SIG-M5 treated with dmso at 0.1 percent for 504 hours (cell line): ENCODE measurements around the gene ZNF564.
A peak's percentile ranks its signal among the peaks of the same experiment; 100 is the strongest.
"Not testable (repeated sequence)": the region's sequence is repeated elsewhere in the genome, so short reads cannot be mapped to it uniquely, and the experiment has no call there.

ENCODE experiments used
- DNase-seq: peaks from one replicate; lab custom pipeline; 2025; ENCODE audit not compliant: unreplicated experiment; lab: John Stamatoyannopoulos, UW

The ZNF564 gene

DNA sequence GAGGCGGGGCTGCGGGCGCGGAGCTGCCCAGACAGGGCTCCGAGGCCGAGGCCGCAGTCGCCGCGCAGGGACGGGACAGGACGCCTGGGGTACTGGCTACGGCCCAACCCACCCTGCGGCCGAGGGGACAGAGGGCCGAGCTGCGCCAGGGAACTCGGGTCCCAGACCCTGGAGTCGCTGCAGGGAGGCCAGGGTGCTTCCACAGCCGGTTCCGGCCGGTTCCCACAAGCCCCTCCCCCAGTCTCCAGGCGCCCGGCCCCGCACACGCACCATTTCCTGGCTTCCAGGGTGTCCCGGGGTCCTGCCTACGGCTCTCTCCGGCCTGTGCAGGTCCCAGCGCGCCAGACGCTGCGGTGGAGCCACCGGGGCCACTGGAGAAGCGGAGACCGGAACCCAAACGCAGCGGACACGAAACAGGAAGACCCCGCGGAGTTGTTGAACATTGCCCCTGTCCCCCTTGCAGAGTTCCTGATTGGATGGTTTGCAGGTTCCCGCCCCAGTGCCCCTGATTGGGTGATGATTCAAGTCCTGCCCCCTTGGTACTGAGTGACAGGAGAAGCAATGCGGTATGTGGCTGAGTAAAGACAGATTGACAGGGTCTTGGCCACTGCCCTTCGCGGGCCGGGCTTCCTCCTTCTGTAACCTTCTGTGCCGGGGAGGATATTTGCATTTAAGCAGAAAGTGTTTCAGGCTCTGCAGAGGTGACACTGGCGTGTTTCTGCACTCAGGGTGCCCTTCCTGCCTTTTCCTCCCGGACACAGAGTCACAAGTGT lies at the start of gene ZNF564:
ZNF564 (minus strand) TSS at position 423 of the 773 bp plus-strand sequence; CDS start at position 273, 150 bp downstream.
- DNase-seq, result peak; percentile 99

DNA sequence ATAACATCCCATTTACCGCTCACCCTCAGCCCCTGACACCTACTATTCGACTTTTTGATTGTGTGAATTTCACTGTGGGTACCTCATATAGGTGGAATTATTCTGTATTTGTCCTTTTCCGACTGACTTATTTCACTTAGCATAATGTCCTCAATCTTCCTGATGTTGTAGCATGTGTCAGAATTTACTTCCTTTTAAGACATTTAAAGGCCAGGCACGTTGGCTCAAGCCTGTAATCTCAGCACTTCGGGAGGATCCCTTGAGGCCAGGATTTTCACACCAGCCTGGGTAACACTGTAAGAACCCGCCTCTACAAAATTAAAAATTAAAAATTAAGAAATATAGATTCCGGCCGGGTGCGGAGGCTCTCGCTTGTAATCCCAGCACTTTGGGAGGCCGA lies 46.3 kb upstream of the ZNF564 start:
- DNase-seq, result no peak

DNA sequence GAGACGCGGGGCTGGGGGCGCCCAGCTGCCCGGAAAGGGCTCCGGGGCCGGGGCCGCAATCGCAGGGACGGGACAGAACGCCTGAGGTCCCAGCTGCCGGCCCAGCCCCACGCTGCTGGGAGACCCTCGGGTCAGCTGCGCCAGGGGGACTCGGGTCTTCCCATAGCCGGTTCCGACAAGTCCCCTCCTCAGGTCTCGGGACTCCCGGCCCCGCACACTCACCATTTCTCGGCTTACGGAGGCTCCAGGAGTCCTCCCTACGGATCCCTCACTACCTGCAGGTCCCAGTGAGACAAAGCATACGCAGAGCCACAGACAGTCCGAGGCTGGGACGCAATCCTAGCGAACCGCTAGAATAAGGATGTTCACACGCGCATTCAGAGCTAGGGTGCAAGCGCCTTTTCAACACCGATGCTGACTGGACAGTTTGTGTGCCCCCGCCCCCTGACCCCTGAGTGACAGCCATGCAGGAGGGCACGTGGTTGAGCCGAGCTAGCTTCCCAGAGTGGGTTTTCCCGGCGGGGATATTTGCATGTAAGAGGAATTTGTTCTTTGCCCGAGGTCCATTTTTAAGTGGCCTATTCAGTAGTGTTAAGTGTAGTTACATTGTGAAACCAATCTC lies 45.8 kb upstream of the ZNF564 start:
- DNase-seq, result no peak

DNA sequence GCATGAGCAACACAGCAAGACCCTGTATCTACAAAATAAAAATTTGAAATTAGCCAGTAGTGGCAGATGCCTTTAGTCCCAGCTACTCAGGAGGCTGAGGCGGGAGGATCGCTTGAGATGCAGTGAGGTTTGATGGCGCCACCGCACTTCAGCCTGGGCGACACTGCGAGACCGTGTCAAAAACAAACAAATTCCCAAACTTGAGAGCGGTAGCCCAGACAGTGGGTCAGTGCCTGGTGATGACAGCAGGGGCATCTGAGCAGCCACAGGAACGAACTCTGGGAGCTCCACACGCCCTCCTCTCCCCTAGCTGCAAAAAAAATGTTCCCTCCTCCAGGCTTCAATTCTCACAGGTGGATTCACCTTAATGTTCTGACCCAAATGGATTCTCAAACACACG lies 45.2 kb upstream of the ZNF564 start:
- no peak for DNase-seq

DNA sequence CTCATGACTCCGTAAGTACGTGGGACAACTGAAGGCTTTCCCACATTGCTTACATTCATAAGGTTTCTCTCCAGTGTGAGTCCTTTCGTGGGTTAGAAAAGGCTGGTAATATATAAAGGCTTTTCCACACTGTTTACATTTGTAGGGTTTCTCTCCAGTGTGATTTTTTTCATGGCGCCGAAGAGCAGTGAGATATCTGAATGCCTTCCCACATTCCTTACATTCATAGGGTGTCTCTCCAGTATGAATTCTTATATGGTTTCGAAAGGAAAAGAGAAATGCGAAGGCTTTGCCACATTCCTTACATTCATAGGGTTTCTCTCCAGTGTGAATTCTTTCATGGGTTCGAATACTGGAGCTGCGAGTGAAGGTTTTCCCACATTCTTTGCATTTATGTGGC lies 29.8 kb upstream of the ZNF564 start:
- no peak for DNase-seq

DNA sequence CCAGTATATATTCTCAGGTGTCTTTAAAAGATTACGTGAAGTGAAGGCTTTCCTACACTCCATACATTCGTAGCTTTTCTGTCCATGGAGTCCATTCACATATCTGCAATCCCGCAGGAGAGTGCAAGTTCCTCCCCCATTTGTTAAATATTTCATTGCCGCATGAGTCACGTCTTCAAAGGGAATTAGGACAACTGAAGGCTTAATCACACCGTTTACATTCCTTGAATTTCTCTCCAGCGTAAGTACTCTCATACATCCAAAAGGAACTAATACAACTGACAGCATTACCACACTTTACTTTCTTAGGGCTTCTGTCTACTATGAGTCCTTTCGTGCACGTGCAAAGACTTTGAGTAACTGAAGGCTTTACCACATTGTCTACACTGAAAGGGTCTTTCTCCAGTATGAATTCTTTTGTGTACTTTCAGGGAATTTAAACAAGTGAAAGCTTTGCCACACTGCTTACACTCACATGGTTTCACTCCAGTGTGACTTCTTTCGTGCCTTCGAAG lies 29.0 kb upstream of the ZNF564 start:
- no peak for DNase-seq

DNA sequence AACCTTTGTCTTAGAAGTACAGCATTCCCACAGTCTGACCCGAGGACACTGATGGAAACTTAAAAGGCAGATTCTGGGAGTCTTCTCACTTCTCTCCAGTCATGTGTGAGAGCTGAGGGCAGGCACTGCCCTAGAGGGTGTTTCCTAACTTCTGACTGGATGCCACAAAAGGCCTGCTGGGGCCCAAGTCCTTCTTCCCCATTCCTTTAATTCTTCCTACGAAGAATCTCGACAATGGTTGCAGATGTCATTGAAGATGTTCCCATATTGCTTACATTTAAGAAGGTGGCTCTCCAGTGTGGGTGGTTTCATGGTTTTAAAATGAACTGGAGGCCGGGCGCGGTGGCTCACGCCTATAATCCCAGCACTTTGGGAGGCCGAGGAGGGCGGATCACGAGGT lies 27.4 kb upstream of the ZNF564 start:
- no peak for DNase-seq

DNA sequence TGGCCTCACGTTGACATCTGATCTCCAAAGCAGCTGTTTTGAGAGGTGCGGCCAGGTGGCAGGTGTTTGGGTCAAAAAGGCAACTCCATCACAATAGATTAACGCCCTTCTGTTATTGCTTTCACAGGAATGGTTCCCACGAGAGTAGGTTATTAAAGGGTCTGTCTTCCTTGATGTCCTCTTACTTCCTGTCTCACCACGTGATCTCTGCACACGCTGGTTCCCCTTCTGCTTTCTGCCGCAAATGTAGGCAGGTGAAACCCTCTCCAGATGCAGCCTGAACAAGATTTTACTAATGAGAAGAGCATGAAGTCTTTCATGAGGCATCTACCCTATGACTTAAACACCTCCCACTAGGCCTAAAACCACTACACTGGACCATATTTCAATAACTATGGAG lies 22.8 kb upstream of the ZNF564 start:
- DNase-seq, result no peak

DNA sequence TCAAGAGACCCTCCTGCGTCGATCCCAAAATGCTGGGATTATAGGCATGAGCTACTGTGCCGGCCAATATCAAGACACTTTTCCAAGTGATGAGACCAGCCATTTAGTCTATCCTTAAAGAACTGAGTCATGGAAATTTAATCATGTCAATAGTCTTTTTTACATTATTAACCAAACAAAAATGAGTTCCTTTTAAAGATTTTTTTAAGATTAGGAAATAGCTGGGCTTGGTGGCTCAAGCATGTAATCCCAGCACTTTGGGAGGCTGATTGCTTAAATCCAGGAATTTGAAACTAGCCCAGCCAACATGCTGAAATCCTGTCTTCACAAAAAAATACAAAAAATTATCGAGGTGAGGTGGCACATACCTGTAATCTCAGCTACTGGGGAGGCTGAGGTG lies 16.7 kb upstream of the ZNF564 start:
- DNase-seq, result no peak

DNA sequence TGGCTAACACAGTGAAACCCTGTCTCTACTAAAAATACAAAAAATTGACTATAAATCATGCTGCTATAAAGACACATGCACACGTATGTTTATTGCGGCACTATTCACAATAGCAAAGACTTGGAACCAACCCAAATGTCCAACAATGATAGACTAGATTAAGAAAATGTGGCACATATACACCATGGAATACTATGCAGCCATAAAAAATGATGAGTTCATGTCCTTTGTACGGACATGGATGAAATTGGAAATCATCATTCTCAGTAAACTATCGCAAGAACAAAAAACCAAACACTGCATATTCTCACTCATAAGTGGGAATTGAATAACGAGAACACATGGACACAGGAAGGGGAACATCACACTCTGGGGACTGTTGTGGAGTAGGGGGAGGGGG lies 15.1 kb upstream of the ZNF564 start:
- DNase-seq, result not testable (repeated sequence)

DNA sequence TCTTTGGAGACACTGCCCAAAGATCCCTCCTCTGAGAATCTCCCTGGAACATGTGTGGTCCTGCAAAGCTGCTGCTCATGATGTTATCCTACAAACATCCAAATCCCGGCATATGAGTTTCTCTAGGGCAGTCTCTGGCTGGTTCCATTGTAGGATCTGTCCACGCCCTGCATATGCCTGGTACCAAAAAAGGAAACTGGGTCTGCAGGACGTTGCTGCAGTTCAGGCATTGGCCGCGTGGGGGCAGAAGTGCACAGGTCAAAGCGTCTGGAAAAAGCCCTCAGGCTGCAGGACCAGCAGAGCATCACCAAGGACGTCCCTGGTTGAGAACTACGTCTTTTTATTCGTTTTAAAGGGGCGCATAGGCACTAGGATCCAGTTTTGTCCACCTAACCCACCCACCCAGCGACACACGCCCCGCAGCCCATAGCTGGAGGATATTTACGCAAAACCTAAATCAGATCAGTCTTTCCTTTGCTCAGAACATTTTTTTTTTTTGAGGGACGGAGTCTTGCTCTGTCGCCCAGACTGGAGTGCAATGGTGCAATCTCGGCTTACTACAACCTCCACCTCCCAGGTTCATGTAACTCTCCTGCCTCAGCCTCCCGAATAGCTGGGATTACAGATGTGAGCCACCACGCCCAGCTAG lies 12.9 kb upstream of the ZNF564 start:
- DNase-seq, result peak; percentile 77

DNA sequence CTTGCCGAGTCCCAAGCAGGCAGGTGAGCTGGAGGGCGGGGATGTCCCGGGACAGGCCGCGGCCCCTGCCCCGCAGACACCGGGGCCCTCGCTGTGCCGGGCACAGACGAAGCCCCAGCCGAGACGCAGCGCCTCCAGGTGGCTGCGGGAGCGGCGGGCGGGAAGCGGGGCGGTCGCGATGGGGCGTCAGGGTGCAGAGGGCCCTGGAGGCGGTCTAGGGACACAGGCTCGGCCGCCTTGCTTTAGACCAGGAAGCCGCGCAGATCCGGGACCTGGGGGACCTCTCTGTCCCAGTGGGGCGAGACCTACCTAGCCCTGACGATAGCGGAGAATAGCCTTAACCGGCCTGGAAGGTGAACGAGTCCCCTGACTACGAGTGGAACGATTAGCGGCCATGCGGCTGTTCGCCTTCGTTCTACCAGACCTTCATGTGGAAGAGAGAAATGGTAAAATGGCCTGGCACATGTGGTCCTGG lies 4.2 kb upstream of the ZNF564 start:
- no peak for DNase-seq

DNA sequence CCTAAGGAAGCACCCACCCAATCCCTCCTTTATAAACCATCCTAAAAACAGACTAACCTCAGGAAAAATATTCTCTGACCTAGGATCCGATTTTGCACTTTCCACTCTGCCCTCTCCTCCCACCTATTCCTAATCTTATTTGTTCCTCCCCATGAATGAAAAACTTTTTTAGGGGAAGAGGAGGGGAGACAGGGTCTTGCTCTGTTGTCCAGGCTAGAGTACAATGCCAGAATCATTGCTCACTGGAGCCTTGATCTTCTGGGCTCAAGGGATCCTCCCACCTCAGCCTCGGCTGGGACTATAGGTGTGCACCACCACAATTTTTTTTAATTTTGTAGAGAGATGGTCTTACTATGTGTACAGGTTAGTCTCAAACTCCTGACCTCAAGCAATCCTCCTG lies 4.4 kb downstream of the ZNF564 start:
- DNase-seq, result no peak

DNA sequence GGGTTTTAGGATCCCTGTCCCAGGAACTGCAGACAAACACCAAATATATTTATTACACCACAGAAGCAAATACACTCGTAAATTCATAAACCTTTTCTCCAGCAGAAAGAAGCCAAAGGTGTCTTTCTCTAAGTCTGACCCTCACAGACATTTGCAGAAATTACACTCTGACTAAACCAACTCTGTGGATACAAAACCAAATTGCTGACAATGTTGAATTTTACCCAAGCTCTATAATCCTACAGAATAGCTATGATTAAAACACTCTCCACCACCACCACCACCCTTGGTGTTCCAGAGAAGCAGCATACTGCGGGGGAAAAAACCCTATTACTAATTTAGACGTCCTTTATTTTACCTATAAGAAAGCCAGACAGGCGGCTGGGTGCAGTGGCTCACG lies 5.2 kb downstream of the ZNF564 start:
- DNase-seq, result no peak

DNA sequence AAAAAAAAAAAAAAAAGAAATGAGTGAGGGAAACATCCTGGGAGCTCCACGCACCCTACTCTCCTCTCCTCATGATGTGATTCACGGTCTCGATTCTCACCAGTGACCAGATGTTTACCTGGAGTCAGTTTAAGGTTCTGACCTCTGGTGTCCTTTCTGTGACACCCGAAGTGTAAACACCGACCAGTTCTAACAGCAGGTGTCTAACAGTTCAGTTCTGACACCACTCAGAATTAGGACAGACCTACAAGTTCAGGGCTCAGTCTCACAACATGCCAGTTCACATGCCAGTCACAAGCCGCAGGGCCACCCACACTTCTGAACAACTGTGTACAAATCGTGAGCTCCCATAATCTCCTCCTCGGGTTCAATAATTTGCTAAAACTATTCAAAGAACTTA lies 6.0 kb downstream of the ZNF564 start:
- DNase-seq, result no peak

DNA sequence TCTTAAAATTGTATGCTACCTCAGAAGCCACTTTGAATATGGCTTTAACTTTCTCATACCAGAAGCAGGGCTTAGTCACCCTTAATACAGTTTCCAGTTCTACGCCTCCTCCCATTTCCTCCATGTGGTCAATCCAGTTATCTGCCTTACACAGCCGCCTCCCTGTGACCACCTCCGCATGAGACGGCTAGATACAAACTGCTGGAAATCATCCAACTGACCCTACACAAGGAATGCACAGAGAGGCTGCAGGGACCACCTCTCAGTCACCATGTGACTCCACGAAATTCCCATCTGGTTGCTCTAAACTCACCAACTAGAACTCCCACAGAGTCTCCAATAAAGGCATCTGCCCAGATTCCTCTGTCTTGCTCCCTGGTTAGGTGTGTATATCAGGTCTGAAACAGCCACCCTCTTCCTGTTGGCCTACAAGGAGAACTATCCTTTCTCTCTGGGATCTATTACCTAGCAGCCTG lies 6.8 kb downstream of the ZNF564 start:
- DNase-seq, result no peak

DNA sequence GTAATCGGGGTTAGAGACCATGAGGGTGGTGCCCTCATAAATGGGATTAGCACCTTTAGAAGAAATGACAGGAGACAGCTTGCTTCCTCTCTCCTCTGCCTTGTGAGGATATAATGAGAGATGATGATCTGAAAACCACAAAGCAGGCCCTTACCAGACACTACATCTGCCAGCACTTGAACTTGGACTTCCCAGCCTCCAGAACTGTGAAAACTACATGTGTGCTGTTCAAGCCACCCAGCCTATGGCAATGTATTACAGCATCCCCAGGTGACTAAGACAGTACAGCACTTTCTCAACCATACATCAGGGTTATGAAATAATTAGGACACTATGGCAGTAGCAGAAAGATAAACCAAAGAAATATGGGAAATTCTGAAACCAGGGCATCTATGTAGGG lies 7.4 kb downstream of the ZNF564 start:
- peak; percentile 33 for DNase-seq

DNA sequence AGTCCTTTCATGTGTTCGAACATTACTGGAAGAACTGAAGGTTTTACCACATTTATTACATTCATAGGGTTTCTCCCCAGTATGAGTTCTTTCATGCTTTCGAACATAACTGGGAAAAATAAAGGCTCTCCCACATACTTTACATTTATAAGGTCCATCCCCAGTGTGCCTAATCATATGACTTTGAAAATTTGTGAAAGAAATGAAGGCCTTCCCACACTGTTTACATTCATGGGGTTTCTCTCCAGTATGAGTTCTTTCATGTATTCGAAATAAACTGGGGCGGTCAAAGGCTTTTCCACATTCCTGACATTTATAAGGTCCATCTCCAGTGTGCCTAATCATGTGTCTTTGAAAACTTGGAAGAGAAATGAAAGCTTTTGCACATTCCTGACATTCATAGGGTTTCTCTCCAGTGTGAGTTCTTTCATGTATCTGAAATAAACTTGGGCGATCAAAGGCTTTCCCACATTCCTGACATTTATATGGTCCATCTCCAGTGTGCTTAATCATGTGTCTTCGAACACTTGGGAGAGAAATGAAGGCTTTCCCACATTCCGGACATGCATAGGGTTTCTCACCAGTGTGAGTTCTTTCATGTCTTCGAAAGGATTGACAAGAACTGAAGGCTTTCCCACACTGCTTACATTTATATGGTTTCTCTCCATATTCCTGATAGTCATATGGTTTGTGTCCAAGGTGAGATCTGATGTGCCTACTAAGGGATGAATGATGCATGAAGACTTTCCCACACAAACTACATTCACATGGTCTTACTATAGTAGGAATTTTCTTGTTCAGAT lies 24.0 kb downstream of the ZNF564 start:
- no peak for DNase-seq

DNA sequence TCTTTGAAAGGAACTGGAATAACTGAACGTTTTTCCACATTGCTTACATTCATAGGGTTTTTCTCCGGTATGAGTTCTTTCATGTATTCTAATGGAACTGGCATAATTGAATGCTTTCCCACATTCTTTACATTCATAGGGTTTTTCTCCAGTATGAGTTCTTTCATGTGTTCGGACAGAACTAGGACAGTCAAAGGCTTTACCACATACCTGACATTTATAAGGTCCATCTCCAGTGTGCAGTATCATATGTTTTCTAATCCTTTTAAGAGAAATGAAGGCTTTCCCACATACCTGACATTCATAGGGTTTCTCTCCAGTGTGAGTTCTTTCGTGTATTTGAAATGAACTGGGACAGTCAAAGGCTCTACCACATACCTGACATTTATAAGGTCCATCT lies 24.7 kb downstream of the ZNF564 start:
- DNase-seq, result no peak

DNA sequence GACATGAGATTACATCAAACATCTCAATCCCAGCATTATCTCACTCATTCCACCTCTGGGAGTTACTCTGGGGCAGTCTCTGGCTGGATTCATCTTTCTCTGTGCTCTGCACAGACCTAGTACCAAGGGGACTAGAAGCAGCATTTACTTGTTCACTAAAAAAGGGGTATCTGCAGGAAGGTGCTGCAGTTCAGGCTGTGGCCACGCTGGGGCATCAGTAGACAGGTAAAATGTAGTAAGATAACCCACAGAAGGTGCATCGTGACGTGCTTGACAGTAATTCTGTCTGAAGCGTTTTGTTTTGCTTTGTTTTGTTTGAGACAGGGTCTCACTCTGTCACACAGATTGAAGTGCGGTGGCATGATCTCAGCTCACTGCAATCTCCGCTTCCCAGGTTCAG lies 29.3 kb downstream of the ZNF564 start:
- DNase-seq, result no peak

DNA sequence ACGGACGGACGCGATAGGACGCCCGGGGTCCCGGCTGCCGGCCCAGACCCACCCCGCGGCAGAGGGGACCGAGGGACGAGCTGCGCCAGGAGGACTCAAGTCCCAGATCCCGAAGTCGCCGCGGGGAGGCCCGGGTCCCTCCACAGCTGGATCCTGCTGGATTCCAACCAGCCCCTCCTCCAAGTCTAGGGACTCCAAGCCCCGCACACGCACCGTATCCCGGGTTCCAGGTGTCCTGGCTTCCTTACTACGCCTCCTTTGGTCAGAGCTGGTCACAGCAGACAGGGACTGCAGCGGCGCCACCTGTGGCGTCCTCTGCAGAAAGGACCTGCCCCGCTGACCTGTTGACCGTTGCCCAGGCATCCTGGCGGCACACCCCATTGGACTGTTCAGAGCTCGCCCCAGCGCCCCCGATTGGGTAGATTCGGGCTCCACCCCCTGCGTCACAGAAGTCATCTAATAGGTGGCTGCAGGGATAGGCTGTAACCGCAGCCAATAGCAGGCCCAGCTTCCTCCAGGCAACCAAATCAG lies 37.7 kb downstream of the ZNF564 start:
- DNase-seq, result no peak
